Fibroblast of skin of right biceps (primary cell): Measurements from ENCODE around the gene ITGA4.

Experiments used
- DNase-seq: peaks from one replicate; pipeline ENCODE4 v3.0.0-alpha.2; 2013

Gene ITGA4

DNA sequence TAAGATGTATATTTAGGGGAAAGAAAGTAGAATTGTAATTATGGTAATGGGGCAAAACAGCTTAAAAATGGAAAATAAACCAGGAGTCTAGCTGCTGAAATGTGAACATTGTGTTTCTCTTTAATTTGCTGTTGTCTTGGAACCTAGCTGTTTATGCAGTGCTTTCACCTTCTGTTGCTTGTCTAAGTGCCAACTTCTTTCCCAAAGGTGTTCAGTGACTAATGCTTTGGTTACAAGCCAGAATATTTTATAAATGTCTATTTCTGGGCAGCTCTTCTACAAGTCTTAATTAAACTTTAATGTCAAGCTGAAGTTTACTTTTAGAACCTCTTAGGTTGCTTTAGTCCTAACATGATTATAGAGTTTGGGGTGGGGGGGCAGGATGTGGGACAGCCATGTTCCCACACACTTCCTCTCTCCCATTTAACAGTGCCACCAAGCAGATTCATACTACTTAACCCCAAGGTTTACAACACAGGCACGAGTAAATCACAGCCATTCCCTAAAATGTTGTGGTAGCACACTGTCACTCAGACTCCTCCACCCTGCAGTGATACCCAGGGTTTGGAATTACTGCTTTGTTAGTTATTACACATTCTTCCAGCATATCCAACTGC, 60.6 kb downstream of the ITGA4 start:
- no peak for DNase-seq

DNA sequence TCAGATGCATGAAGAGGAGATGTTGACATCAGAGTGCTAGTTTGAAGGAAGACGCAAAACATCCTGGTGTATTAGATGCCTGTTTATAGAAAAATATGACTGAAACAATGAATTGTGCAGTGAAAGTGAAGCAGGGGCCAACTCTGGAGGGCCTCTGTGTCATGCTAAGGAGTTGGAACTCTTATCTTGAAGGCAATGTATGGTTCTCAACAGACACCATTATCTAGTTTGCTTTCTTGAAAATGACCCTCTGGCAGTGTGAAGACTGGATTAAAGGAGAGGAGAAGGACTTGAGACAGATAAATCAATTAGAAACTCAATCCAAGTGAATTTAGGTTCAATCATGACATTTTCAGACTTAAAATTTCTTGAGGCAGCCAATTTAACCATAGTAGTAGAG, 63.1 kb downstream of the ITGA4 start:
- no peak for DNase-seq

DNA sequence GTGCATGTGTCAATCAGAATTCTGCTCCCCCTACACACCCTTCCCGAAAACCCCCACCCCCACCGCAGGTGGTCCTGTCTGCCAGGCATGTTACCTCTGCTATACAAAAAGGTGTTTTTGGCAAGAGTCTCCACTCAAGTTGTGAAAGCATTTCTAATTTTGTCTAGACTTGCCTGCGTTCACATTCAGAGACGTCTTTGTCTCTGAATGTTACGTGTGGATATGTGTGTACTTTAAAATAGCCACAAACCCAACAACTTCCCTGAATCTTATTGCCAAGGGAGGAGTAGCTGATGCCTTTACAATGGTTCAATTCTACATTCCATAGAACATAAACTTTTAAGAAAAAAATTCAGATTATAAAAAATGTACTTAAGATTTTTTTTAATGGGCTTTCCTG, 66.6 kb downstream of the ITGA4 start:
- no peak for DNase-seq

DNA sequence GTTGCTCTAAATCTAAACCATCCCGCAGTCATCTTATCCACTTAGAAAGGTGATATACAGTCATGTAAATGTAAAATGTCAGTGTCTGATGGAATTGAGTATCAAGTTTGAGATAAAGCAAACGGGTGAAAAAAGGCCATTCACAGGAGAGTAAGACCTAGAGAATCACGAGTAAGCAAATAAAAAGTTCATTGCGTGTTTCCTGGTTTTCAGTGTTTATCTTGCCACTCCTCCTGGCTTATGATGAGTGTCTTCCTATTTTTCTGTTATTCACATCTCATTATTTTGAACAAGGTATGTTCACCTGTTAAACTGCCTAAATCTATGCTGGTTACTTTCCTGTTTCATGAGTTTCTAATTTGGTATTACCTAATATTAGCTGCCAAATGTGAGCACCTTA, 68.8 kb downstream of the ITGA4 start:
- no peak for DNase-seq

DNA sequence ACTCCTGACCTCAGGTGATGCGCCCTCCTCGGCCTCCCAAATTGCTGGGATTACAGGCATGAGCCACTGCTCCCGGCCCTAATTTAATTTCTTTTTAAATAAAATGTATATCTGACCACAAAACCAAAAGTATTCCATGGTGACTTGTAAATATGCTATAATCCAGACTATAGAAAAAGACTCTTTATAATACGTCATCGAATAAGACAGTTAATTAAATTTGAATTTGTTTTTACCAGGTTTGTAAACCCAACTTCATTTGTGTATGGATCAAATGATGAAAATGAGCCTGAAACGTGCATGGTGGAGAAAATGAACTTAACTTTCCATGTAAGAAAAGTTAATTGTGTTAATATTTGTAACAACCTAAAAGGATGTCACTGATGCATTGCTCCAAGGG, 69.9 kb downstream of the ITGA4 start:
- DNase-seq: no peak

DNA sequence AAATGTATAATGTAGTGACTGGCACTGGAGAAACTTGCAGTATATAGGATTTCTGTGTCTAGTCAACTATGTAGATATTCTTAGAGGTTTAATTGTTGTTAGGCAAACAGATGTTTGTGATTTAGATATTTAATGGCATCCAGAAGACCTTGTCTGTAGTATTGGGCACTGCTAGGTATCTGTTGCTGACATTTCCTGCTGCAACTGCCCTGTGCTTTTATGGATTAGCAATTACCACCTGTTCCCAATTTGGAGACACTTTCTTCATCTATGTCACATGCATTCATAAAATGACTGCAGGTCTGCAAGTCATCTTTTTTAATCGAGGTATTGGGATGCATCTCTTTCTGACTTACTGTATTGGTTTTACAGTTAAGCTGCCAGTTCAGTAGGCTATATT, 71.3 kb downstream of the ITGA4 start:
- DNase-seq: no peak

DNA sequence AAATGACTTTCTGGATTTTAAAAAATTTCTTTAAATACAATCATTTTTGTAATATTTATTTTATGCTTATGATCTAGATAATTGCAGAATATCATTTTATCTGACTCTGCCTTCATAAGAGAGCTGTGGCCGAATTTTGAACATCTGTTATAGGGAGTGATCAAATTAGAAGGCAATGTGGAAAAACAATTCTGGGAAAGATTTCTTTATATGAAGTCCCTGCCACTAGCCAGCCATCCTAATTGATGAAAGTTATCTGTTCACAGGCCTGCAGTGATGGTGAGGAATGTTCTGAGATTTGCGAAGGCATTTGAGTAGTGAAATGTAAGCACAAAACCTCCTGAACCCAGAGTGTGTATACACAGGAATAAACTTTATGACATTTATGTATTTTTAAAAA, 79.5 kb downstream of the ITGA4 start:
- DNase-seq: no peak

DNA sequence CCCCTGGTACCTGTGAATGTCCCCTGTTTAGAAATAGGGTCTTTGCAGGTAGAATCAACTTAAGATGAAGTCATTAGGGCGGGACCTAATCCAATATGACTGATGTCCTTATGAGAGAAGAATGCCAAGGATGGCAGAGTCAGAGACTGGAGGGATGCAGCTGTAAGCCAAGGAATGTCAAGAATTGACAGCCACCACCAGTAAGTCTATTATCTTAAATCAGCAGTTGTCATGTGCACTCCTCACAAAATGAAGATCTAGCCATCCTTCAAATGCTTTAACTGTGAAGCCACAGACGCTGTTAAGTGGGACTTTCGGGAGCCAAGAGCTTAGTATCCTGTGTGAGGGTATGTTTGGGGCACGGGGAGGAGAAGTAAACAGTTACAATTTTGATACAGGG, 83.2 kb downstream of the ITGA4 start:
- no peak for DNase-seq

DNA sequence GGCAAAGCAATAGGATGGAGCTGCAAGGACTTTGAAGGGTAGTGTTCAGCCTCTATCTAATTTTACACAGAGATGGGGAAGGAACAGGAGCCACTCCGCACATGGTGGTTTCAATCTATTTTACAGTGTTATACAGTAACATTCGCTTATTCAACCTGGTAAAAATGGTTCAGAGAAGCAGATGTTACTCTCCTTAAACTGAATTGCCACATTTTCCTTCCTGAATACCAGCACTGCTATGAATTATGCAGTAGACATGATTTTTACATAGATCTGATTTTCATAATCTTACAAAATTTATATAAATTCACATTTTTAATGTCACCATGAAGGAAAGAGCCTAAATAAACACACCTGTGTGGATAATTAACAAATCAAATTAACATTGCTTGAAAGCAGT, 85.0 kb downstream of the ITGA4 start:
- no peak for DNase-seq

DNA sequence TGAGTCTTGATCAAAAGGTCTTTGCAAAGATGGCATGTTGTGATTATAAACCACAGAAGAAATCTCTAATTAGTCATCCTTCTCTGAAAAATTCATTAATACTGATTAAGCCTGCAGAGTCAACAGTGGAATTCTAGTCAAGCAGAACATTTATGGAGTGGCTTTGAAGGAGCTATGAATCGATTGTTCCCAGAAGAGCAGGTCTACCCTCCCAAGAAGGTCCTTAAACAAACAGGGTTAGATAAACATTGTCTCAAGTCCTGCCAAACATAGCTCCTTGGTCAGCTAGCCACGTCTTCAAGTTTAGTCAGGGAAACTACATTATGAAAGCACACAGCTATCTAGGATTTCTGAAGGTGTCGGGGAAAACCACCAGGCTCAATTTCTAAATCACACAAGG, 88.9 kb downstream of the ITGA4 start:
- peak; percentile 16 for DNase-seq

DNA sequence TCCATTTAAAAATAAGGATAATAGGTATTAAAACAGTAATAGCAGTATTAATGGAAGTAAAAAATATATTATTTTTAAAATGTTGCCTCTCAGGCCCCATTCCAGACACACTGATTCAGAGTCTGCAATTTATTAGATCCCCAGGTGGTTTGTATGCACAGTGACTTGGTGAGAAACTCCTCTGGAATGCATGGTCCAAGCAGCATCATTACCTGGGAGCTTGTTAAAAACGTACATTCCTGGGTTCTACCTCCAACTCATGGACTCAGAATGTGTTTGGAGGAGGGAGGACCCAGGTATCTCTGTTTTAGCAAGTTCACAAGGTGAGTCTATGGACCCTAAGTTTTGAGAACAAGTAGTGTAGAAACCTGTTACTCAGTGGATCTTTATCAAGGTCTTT, 95.6 kb downstream of the ITGA4 start:
- no peak for DNase-seq

DNA sequence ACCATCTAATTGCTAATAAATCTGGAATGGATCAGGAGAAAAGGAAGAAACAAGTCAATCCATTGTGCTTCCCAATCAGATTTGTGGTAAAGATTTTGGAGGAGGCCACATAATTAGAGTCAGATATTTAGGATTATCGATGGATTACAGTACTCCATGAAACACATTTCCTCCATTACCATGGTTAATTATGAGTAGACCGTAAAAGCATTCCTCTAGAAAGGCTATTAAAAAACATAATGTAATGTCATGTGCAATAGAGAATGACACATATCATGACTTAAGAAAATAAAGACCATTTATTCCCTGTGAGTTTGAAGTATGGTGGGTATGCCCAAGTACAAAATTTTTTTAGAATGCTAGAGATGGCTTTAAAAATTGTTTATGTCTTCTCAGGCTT, 96.1 kb downstream of the ITGA4 start:
- no peak for DNase-seq

DNA sequence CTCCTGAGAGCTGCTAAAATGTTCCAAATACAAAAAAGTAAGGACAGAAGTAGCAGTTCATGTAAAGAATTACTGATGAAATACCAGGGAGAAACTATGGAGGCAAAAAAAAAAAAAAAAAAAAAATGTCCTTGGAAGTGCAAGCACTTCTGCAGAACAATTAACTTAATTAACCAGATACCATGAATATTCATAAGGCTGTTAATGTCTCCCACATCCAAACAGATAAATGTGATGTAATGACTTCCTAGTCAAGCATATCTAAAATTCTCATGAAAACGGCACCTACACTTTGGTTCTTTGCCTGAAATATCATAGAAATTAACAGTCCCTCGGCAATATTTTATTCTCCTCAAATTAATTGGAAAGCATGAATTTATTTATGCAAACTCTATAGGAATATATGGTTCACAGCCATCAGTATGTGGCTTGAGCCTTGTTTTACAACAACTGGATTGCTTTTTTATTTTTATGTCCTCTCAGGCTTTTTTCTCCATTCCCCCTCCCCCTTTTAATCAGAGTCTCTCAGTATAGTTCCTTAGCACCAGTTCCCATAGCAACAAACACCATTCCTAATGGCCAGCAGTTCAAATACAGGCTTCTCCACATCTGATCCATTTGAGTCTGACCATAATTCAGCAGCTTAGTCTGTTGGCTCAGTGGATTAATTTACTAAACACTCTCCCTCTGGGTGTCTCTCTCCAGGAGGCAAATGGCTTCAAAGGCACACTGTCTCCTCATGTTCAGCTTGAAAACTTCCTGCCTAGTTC, 97.1 kb downstream of the ITGA4 start:
- DNase-seq: no peak

DNA sequence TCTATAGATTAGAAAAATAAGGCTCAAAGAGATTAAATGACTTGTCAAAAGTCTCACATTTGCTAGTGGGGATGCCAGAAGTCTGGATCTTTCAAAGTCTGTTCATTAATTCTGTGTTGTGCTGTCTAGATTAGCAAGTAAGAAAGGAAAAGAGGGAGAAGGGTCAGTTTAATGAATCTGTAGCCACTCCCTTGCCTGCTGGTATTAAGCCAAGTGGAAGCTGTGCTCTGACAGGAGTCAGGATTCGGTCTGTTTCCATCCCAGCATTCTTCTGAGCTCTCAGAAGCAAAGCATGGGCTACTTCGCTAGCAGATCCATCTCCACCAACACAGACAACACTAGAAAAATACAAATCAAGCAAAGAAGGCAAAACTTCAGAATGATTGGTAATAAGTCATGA, 101.2 kb downstream of the ITGA4 start:
- DNase-seq: no peak

DNA sequence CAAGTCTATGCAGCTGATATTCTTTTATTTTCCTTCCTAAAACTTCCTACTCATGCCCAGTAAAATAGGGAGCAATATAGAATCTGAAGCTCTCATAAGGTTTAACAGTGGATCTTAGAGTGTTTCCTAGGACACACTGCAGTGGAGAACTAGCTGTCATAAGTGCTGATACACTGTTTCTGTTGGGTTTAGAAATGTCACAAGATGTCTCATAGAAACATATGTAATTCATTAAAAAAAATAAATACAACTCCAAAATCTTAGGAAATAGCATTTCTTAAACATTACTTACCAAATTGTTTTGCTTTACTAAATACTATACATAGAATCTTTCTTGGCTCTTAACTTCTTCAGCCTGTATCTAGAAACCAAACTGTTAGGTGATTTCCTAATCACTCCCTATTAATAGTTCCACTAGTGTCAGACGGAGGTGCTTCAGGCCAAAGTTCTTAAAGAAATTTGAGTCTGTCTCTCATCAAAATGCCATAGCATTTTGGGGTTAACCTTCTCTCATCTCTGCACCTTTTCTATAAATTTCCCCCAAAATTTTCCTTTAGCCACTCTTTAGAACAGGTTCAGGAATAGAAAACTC, 106.0 kb downstream of the ITGA4 start:
- DNase-seq: no peak

DNA sequence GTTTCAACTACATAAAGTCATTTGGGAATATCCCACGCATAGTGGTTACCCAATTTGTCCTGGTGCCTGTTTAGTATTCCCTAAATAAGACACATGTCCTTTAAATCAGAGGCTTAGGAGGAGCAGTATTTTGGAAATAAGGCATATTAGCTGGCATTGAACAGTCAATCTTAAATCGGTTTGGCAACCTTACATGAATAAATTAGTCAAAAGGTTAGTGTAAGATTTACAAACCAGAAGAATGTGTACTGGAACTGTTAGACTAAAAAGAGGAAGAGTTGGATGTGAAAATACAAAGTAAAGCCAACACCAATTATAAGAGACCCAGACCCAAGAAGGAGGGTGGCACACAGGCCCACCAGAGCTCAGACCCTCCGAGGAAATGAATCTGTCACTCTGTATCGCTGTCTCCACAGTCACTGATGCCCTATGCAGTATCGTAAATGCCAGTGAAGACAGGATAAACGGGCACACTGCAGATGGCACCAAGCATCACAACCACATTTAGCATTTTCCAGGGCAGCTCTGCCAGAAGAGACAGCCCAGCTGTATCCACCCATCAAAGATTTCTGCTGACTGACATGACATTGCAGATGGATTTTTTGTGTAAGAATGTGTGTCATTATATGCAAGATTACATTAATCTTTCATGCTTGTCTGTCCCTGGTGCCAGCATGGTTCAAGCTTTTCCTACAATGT, 109.3 kb downstream of the ITGA4 start:
- no peak for DNase-seq

DNA sequence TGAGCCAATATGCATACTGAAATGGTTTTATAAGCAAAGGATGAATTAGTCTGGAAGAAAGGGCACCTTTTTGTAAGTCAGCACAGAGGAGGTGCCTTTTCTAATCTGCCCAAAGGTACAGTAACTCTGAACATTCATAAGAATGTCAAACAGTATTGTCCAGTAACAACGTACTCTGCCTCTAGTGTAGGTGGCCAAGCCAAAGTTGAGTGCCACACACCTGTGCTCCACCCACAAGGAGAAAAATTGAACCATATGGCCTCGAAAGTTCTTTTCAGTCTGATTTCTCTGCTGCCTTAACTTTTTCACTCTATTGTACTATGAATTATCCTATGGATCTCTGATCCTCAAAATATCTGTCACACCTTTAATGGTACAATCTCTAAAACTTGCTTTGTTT, 112.9 kb downstream of the ITGA4 start:
- DNase-seq: no peak

DNA sequence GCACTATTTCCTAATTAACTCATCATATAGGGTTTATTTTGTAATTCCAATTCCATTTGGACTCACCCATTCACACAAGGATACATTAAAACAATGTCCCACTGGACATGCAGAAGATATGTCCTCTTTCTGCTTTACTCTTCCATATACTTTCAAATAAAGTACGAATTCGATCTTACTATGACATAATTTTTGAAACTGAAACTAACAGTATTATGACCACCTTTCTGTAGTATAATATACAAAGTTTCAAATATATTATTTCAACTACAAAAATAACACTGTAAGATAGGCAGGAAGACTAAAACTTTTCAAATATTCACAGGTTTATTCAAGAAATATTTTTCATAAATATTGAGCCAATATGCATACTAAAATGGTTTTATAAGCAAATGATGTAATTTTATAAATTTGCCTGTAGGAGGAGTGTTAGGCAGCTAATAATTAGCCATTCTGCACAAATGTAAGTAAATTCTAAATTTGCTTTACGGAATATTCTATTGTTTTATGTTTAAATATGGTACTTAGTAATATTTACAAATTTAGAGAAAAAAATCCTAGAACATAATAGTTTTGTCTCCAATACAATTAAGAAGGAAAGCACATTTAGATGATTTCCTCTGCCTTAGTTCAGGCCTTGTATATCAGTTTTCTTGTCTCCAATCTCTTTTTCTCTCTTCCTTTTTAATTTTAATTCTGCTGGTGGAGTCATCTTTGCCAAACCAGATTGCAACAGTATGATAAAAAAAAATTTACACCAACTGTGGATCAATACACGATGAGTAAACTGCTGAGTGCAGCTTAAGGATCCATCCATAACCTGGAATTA, 113.9 kb downstream of the ITGA4 start:
- peak; percentile 12 for DNase-seq

DNA sequence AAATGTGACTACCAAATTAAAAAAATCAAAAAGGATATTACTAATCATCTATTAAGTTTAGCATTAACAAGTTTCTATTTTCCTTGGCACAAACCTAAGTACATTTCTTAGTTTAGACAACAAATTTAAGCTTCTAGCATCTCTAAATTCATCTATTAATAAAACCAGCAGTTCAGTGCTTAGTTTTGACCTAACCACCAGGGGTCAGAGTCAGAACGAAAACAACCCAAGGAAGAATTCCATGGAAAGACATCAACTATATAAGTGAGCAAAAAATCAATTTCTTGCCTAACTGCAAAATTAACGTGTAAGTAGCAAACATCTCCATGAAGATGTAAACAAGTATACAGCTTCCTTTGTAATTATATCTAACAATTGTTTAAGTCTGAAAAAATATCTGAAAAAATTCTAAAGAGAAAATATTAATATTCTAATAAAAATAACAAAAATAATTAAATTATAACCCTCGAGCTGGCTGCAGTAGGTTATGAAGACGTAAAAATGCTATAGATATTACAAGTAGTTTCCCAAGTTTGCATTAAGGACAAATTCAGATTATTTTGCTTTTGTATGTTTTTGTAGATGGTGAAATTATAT, 116.1 kb downstream of the ITGA4 start:
- DNase-seq: peak; percentile 20

DNA sequence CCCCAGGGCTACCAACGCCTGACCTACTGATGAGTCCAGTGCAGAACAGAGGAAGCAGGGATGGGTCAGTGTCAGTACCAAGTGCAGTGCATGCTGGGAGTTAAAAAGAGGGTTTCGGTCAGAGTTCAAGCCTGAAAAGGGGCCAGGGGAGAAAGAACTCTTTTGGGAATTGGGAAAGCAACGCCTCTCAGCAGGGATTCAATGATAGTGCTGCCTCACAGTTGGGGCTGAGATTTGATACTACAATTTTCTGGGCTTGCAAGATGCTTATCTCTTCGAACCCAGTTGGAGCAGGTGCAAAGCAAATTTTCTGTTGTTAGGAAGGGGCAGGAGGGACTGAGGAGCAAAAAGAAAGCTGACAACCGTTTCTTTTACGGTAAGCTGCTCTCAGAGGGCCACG, 117.1 kb downstream of the ITGA4 start:
- no peak for DNase-seq

DNA sequence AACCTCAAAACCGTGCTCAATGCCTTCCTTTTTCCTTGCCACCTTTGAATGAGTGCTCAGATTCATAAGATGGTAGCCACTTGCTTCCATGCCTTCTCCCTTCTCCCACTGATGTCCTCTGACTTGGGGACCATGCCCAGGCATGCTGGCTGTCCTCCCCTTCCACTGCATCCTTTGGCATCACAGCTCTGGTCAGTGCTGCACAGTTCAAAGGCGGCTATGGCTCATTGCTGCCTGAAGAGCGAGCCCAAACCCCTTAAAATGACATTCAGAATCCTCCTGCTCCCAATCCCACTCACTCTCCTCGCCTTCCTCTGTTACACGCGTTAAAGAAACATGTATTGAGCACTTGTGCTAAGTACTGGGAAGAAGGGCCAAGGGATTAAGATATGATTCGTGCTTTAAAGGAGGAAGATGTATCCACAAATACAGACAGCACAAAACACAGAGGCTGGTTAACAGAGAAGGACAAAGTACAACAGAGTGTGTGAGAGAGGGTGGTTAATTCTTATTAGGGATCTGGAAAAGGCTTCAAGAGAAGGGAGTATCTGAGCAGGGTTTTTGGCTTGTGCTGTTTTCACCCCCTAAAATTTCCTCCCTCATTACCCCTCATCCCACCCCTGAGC, 118.0 kb downstream of the ITGA4 start:
- no peak for DNase-seq

DNA sequence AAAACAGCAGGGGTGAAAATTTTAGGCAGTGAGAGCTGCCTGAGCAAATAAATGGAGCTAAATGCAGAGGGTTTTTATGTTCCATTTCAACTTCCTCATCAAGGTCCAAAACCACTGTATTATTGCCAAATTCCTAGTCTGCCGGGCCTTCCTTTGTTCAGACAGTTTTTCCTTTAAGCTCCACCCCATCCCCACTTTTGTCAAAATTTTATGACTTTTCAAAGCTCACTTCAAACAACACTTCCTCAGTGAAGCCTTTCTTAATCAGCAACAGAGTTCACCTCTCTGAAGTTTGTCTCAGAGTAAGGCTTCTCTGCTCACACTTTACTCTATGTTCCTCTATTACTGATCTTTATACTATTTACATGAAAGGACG, 118.5 kb downstream of the ITGA4 start:
- DNase-seq: no peak
